Stimulated activated CD8-positive, alpha-beta memory T cell treated with anti-CD3 and anti-CD28 coated beads, Interleukin-12 subunit alpha, Interleukin-12 subunit beta, amount 100 ng/mL, for 4 hours (primary cell): ENCODE measurements around the gene BMP8B.
A peak's percentile ranks its signal among the peaks of the same experiment; 100 is the strongest.
"Not testable (repeated sequence)": the region's sequence is repeated elsewhere in the genome, so short reads cannot be mapped to it uniquely, and the experiment has no call there.

ENCODE experiments used
- DNase-seq: peaks from one replicate; pipeline ENCODE4 v3.0.0-alpha.2; 2020; ENCODE audit warnings: low read depth

BMP8B gene

DNA sequence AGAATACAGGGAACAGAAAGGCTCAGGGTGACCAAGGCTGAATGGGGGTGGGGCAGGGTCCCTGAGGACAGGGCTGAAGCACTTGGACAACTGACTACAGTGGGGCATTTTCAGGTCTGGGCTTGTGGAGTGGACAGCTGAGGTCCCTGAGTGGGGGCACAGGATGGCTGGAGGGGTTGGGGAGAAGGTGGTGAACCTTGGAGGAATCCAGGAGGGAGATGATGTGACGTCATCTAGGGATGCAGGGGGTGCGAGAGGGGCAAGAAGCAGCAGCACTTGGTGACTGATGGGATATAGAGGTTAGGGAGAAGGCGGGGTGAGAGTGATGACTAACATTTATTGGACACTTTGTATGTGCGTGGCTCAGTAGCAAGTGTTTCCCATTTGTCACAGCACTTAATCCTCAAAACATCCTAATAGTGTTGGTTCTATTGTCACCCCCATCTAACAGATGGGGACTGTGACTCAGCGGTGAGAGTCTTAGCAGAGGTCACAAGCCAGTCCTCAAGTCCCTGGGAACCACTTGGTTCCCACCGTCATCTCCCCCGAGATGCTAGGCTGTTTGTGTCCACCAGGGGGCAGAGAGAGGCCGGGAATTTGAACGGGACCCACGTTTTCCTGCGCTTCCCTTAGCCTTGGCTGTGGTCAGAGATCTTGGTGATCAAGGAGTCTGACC lies 27.9 kb upstream of the BMP8B start:
- peak; percentile 38 for DNase-seq

DNA sequence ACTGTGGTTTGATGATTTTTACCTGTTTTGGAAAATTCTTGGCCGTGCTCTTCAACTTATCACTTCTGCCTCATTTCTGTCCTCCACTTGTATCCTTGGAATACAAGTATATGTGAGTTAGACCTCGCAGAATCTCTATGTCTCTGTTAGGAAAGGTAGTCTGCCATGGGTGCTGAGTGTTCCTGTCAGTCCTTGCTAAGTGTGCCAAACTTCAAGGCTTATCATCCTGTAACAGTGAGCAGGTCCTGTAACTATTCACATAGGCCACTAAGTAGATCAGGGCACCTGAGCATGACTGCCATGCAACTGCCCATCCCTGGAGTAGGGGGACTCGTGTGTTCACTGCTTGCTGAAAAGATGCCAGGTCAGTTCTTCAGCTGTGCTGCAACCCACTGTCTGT lies 24.2 kb upstream of the BMP8B start:
- DNase-seq: no peak

DNA sequence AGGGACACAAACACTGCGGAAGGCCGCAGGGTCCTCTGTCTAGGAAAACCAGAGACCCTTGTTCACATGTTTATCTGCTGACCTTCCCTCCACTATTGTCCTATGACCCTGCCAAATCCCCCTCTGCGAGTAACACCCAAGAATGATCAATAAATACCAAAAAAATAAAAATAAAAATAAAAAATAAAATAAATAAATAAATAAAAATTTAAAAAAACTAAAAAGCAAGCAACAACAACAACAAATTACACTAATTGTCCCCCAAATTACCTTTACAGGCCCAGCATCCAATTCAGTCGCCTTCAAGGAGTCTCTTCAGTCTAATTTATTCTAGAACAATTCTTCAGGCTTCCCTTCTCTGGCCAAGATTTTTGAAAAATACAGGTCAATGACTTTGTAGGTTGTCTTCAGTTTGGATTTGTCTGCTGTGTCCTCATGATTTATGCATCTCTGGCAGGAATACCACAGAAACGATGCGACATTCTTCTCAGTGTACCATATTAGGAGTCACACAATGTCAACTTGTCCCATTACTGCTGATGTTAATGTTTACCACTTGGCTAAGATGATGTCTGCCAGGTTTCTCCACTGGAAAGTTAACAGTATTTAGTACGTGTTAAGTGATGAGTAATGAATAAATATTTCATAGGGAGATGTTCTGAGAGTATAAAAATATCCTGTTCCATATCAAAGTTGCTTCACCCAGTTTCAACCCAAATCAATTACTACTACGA lies 20.3 kb upstream of the BMP8B start:
- DNase-seq: no peak

DNA sequence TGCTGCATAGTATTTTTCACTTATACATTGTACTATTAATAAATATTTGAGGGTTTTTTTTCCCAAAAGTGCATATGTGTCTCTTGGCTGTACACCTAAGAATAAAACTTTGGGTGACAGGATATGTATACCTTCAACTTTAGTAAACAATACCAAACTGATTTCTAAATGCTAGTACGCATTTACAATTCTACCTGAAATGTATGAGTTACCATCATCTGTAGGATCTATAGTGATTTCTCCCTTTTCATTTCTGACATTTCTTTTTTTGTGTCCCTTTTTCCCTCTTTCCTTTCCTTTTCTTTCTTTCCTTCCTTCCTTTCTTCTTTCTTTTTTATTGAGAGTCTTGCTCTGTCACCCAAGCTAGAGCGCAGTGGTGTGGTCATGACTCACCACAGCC lies 16.7 kb upstream of the BMP8B start:
- DNase-seq: no peak

DNA sequence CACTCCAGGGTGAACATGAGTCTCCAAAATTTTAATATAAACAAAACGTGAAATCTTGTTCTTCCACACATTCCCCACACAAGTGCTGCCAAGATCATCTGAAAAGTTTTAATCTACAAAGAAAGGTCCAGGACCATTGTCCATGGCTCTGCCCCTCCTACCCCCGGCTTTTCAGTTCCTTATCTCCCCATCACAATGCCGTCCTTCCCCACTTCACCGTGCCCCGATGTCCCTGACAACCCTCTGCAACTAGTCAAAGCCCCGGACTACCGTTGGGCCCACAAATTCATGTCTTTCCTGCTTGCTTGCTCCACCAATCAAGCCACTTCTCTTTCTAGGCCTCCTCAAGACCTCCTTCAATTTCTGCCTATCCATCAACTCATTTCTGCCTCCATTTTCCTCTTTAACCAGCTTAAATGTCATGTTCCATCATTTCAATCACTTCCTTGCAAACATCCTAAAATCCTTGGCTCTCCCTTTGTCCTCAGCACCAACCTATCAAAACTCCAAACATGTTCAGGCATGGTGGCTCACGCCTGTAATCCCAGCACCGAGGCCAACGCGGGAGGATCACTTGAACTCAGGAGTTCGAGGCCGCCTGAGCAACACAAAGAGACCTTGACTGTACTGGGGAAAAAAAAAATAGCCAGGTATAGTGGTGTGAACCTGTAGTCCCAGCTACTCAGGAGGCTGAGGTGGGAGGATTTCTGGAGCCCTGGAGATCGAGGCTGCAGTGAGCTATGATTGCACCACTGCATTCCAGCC lies 14.0 kb upstream of the BMP8B start:
- no peak for DNase-seq

DNA sequence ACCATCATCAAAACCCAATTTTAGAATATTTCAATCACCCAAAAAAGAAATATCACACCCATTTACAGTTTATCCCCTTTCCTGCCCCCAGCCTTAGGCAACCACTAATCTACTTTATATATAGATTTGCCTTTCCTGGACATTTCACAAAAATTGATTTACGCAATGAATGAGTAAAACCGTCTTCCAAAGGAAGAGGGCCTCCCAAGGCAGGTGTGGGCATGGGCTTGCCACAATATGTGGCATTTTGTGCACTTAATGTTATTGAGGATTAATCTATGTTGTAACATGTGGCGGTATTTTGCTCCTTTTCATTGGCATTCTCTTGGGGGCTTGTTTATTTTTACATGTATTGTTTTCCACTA lies 11.8 kb upstream of the BMP8B start:
- DNase-seq: no peak

DNA sequence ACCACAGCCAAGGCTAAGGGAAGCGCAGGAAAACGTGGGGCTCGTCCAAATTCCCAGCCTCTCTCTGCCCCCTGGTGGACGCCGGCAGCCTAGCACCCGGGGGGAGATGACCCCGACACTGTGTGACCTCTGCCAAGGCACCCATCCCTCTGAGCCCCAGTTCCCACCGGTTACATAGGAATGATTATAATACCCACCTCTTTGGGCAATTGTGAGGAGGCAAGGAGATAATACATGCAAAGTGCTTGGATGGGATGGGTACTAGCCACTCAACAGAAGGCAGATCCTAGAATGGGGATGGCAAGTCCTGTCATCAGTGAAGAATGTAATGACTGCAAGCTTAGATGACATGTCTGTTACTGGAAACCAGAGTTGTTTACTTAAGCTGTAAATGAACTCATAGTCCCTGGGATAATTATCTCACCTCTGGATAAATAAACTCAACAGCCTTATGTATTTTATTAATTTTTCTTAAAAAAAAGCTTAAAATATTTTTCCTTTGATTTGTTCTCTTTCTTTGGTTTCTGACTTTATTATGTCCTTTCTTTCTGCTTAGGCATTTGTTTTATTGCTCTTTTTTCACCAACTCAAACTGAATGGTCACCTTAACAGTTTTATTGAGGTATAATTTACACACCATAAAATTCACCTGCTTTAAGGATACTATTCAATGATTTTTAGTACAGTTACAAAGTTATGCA lies 11.3 kb upstream of the BMP8B start:
- peak; percentile 46 for DNase-seq

DNA sequence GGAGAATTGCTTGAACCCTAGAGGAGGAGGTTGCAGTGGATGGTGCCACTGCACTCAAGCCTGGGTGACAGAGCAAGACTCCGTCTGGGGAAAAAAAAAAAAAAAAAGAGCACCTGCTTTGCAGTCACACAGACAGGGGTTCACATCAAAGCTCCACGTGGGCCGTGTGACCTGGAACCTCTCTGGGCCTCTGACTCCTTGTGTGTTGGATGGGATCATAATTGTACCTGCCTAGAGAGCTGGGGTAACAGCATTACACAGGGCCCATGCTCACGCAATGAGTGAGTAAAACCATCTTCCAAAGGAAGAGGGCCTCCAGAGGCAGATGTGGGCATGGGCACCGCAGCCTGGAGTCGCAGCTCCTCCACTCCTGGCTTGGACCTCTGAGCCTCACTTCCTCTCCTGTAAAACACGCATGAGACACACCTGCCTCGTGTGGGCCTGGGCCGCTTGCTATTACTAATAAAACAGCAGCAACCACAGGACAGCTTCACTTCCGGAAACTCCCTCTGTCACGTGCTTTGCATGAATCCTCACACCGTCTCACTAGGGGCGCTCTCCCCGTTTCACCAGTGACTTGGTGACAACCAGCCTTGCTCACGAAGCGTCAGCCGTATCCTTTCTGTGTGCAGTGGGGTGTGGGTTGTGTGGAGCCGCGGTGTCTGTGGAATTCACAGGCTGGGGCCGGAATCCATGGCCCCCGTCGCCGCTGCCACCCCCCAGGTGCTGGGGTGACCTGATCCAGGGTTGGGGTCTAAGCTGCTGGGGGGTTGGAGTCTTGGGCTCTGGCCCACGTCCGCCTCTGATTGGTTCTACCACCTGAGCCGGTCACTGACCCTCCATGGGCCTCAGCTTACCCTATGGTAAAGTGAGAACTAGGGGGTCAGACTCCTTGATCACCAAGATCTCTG lies 10.4 kb upstream of the BMP8B start:
- DNase-seq: peak; percentile 76

DNA sequence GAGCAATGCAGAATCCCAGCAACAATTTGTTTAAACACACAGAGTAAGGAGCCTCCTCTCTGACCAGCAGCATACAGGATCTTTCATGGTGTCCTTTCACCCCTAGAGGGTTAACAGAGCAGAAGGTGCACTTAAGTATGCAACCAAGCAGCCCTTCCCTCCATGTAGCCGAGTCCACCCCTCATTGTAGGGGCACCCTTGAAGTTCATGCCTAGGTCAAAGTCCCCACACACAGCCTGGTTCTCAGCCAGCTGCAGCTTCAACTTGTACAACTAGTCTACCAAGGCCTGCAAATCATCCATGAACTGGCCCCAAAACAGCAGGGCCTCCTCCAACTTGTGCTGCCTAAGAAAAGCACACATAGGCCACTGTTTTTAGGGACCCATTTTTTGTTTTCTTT lies 7.0 kb upstream of the BMP8B start:
- no peak for DNase-seq

DNA sequence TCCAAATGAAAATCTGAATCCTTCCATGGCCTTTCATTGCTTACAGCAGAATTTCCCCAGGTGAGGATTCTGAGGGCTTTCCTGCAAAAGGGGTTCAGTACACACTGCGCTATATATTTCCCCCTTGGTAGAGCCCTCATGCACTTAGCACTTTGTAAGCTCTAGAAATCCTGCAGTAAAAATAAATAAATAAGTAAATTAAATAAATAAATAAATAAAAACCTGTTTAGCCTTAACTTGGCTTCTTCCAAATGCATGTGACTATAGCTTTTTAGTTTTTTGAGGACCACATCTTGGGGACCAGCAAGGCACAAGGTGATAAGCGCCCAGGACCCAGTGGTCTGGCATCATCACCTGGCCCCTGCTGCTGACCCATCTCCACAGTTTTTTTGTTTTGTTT lies 3.2 kb upstream of the BMP8B start:
- DNase-seq: no peak

DNA sequence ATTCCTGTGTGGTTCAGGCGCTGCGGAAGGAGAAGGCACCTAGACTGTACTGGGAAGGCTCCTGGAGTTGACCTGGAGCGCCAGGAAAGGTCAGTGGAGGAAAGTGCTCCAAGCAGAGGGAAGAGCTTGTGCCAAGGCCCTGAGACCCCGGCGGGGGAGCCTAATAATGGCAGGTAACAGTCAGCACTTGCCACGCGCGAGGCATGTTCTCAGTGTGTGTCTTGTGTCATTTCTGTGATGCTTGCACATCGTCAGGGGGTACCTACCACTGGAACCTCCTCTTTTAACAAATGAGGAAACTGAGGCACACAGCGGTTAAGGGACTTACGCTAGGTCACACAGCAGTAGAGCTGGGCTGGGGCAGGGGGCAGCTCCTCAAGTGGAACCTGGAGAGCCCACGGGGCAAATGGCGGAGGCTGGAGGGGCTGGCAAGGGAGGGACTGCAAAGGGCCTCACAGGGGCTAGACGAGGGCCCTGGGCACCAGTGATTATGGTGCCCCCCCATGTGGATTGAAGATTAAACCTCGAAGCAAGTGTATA lies 976 bp upstream of the BMP8B start:
- DNase-seq: no peak

DNA sequence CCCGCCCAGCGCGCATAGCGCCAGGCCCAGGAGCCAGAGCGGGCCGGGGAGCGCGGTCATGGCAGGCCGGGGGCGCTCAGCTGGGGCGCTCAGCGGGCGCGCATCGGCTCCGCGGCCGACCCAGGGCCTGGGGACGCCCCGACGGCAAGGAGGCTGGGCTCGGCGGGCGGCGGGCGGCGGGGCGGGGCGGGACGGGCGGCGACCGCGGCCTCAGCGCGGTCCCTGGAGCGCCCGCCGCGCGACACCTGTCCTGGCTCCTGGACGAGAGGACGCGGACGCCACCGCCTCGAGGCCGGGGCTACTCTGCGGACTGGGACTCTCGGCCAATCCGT lies 273 bp downstream of the BMP8B start:
- DNase-seq: no peak

DNA sequence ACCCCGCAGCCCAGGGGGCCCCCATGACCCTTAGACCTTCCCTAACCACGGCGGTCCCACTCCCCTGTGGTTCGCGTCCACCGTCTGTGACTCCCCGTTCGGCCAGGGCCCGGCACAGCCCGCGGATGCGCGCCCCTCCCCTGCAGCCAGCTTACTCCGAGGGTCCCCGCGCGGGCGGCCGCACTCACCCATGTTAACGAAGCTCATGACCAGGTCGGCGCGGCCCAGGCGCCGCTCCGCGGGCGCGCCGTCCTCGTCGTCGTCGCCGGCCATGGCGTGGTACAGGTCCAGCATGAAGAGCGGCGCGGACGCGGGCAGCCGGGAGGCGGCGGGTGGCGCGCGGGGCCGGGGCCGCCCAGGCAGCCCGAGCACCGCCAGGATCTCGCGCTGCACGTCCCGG lies 701 bp downstream of the BMP8B start:
- DNase-seq: not testable (repeated sequence)

DNA sequence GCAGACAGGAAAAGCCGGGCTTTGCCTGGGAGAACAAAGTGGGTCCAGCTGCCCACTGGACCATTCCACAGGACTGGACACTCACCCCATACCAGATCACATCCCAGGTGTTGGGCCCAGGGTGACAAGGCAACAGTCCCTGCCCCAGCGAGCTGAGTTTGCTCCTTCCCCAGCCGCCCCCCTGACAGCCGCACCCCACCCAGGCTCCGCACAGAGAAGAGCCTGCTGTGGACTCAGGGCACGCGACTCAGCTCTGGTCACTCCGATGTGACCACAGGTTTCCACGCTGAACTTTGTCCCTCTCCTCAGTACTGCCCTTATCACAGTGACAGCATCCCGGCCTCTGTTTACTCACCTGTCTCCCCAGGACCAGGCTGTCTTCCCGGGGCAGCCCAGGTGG lies 1.2 kb downstream of the BMP8B start:
- no peak for DNase-seq

DNA sequence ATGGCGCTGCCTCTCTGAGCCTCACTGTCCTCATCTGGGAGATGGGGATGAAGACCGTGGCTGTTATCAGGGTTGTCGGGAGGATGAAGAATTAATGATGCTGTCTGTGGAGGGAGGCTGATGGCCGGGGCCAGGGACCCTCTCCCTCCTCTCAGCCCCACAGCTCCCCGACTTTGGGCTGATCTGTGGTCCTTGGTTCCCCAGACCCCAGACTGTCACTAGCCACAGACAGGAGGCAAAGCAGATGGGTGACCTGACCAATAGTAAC lies 1.6 kb downstream of the BMP8B start:
- DNase-seq: not testable (repeated sequence)

DNA sequence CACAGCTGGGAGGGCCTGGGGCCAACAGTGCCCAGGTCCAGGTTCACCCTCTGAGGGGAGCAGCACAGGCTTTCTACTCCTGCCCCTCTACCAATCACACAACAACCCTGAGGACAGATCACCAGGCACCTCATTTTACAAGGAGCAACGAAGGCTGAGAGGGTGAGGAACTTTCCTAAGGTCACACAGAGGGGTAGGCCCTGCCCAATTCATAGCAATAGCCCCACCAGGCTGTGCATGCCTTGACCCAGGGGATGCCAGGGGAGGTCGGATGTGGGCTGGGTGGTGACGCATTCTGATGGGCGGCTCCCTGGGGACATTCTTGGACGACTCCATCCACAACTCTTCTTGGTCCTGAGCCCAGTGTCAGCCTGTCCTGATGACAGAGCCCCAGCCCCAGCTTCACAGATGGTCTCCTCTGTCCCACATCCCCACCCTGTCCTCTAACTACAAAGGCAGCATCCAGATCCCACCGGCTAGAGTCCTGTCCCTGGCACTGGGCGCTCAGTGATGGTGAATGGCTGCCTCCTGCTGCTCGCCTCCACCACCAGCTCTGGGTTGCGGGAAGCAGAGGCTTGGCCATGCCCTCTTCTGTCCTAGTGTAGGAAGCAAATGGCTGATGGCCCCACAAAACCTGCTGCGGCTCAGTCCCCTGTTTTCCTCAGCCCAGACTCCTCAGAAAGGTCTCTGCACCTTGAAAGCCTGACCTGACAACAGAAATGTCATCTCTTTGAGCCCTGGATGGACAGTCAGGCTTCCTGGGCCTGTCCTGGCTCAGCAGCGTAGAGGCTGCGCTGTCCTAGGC lies 2.2 kb downstream of the BMP8B start:
- not testable (repeated sequence) for DNase-seq

DNA sequence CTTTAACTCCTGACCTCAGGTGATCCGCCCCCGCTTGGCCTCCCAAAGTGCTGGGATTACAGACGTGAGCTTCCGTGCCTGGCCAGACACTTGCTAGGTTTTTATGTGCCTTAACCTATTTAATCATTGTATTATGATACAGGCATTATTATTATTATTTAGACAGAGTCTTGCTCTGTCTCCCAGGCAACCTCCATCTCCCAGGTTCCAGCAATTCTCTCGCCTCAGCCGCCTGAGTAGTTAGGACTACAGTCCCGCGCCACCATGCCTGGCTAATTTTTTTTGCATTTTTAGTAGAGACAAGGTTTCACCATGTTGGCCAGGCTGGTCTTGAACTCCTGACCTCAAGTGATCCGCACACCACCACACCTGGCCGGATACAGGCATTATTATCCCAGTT lies 6.0 kb downstream of the BMP8B start:
- not testable (repeated sequence) for DNase-seq

DNA sequence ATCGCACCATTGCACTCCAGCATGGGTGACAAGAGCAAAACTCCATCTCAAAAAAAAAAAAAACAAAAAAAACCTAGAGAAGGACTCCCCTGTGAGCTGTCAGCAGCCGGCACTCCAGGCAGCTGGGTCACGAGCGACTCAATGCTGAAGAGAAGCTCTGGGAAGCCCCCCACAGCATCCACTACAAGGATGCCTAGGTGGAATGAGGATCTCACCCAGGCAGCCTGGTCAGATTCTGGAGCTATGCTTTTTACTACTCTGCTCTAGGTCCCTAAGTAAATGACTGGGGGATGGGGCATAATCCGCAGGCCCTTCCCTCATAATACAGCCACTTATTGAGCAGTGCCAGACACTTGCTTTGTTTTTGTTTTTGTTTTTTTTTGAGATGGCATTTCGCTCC lies 6.6 kb downstream of the BMP8B start:
- no peak for DNase-seq

DNA sequence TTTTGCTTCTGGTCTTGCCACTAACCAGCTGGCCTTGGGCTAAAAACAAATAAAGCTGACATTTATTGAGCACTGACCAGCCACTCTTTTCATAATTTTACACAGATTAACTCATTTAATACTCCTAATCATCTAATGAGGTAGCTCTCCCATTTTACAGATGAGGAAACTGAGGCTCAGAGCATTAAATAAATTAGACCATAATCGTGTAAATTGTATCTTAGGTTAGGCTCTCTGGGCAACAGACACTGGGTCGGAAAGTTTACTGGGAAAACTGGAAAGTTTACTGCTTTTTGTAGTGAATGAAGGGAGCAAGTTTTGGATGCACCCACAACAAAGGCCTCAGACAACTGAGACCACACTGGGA lies 7.3 kb downstream of the BMP8B start:
- DNase-seq: no peak

DNA sequence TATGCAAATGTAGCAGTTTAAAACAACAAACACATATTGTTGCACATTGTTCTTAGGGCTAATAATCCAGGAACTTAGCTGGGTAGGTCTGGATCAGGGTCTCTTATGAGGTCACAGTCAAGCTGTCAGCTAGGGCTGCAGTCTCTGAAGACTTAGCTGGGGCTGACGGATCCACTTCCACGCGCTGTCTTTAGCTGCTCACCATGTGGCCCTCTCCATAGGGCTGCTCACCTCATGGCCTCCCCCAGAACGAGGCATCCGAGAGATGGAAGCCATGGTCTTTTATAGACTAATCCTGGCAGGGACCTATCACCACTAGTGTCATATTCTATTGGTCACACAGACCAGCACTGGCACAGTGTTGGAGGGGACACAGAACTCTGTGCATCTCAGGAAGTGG lies 8.8 kb downstream of the BMP8B start:
- no peak for DNase-seq

DNA sequence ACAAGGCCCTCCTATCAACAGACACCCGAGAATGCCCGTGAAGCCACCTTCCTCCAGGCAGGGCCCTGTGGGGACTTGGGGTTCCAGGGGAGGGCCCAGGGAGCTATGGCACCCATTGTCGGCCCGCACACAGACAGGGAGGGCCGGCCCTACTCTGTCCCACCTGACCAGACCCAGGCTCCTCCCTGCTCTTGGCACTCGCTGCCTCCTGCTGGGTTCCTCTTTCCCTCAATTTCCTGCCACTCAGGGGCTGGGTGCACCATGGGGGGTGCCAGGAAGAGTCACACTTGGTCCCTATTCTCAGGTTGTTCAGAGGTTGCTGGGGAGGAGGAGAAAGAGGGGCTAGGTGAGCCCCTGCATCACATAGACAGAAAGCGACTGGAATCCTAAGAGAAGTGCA lies 9.5 kb downstream of the BMP8B start:
- no peak for DNase-seq
